ENCODE measurements around the gene MIA3.

DNA sequence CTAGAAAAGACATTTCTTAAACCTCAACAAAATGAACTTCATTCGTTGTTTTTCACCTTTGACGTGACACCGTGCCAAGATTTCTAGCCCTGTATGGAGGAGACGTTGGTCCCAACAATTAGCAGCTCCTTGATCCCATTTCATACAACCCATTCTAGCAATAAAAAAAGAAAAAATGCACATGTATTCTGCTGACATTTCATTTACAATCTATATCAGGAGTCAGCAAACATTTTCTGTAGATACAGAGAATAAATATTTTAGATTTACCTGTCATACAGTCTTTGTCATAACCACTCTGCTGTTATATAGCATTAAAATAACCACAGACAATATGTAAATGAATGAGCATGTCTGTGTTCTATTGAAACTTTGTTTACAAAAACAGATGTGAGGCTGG, 21.2 kb upstream of the MIA3 start:
- TF ChIP-seq SMC3 (IDR thresholded peaks at IDR 0.05; ENCODE audit: low read depth, low read length) (no peak), EZH2phosphoT487 (IDR thresholded peaks at IDR 0.05; ENCODE audit: borderline replicate concordance, low read depth) (no peak), REST (IDR thresholded peaks at IDR 0.05; ENCODE audit: low read depth, low read length) (no peak), GABPA (IDR thresholded peaks at IDR 0.05; ENCODE audit: low read depth) (no peak), CTCF (IDR thresholded peaks at IDR 0.05) (no peak)
- TF ChIP-seq, protein P1, sequence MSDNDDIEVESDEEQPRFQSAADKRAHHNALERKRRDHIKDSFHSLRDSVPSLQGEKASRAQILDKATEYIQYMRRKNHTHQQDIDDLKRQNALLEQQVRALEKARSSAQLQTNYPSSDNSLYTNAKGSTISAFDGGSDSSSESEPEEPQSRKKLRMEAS (IDR thresholded peaks at IDR 0.05; ENCODE audit: low read depth), result no peak
